ENCODE data around the gene LRP1.

The LRP1 gene

GRCh38 chr12:57227315-57228115 lies 99.2 kb downstream of the LRP1 start:
- DNase-seq: no peak

- no peak for DNase-seq
Observed at GRCh38 chr12:57229046-57229633, 100.9 kb downstream of the LRP1 start.

- DNase-seq: peak; percentile 89
Observed at GRCh38 chr12:57229634-57230380, 101.5 kb downstream of the LRP1 start, which contains the start of gene SHMT2. SHMT2 (plus strand) TSS chr12:57229711; CDS start chr12:57229779, 68 bp downstream.

- no peak for DNase-seq
Observed at GRCh38 chr12:57230381-57231155, 102.3 kb downstream of the LRP1 start.

- no peak for DNase-seq
Observed at GRCh38 chr12:57231276-57232021, 103.2 kb downstream of the LRP1 start.

- DNase-seq: no peak
Observed at GRCh38 chr12:57232156-57232756, 104.0 kb downstream of the LRP1 start.

- no peak for DNase-seq
Observed at GRCh38 chr12:57233357-57234232, 105.3 kb downstream of the LRP1 start.

- DNase-seq: no peak
Observed at GRCh38 chr12:57234233-57234570, 105.9 kb downstream of the LRP1 start.

GRCh38 chr12:57234571-57235016 lies 106.3 kb downstream of the LRP1 start:
- no peak for DNase-seq

GRCh38 chr12:57235017-57235727 lies 106.9 kb downstream of the LRP1 start:
- no peak for DNase-seq

- DNase-seq: no peak
Observed at GRCh38 chr12:57235728-57236131, 107.4 kb downstream of the LRP1 start.

GRCh38 chr12:57236201-57236924 lies 108.1 kb downstream of the LRP1 start:
- DNase-seq: no peak

- DNase-seq: no peak
Observed at GRCh38 chr12:57236925-57237595, 108.8 kb downstream of the LRP1 start.

GRCh38 chr12:57237596-57237931 lies 109.3 kb downstream of the LRP1 start:
- no peak for DNase-seq

- no peak for DNase-seq
Observed at GRCh38 chr12:57237932-57238853, 109.9 kb downstream of the LRP1 start.

GRCh38 chr12:57238854-57239554 lies 110.7 kb downstream of the LRP1 start:
- peak; percentile 48 for DNase-seq

GRCh38 chr12:57239587-57240065 lies 111.3 kb downstream of the LRP1 start:
- DNase-seq: no peak

Data from amniotic stem cell (primary cell).